Right lobe of liver (tissue), 4 donors: ENCODE data around the gene CSF1R.

ENCODE experiments used
- CTCF ChIP-seq, 4 donors: fragments of 200-600 bp in 3 of 4; fragments of 450-650 bp in 1 of 4; IDR thresholded peaks; one replicate each; pipeline versions ENCODE4 v1.5.1 to v1.8.0; 2016 to 2022; ENCODE audit warnings: antibody characterized with exemption in 4 of 4, mild to moderate bottlenecking in 2 of 4
- POLR2A ChIP-seq: fragments of 450-650 bp; IDR thresholded peaks from one replicate; pipeline ENCODE4 v1.6.1; 2017; ENCODE audit warnings: antibody characterized with exemption, mild to moderate bottlenecking
- donor health status: DM: no; HTN: no; CAD: no.
- donor health status: DM: no; HTN: no; CAD: no.
- donor health status: DM: no; HTN: yes; CAD: no.

GRCh38 chr5:150034662-150035061 lies 51.7 kb downstream of the CSF1R start:
- TF ChIP-seq CTCF (IDR thresholded peaks at IDR 0.05) (no peak), POLR2A (no peak)
